HepG2 (cell line): ENCODE results near the gene COX6A2. TPM values are rescaled to one million over a fixed set of nuclear protein-coding genes. Genes with fewer than 3 reads are reported as not detected.

Source experiments
- ARHGAP35 ChIP-seq: sonication (generic); formaldehyde crosslinking; IDR thresholded peaks from 2 replicates; pipeline ENCODE4 v1.9.0; 2022; ENCODE audit warnings: mild to moderate bottlenecking, inconsistent platforms, moderate library complexity, missing genetic modification reagents, borderline replicate concordance
- JARID2 ChIP-seq: sonication (generic); formaldehyde crosslinking; IDR thresholded peaks from 2 replicates; pipeline ENCODE4 v1.8.1; 2023; ENCODE audit warnings: missing genetic modification reagents, inconsistent platforms; ENCODE audit not compliant: insufficient replicate concordance
- KAT2B ChIP-seq: fragments of 150-350 bp; IDR thresholded peaks from 2 replicates; pipeline ENCODE4 v1.6.1; 2014; ENCODE audit warnings: low read depth, low read length, borderline replicate concordance
- KDM2A ChIP-seq: sonication (generic); formaldehyde crosslinking; IDR thresholded peaks from 2 replicates; pipeline ENCODE4 v1.4.0; 2020; ENCODE audit warnings: low read depth, missing genetic modification reagents, borderline replicate concordance
- LCORL ChIP-seq, 2 experiments: fragments of 450-650 bp in 1 of 2; sonication (generic) in 1 of 2; formaldehyde crosslinking in 1 of 2; IDR thresholded peaks; 2 replicates each; pipeline versions ENCODE4 v1.5.0 to v1.6.1; 2017 to 2020; ENCODE audit warnings: antibody characterized with exemption in 1 of 2, missing genetic modification reagents in 1 of 2
- MEIS2 ChIP-seq: sonication (generic); formaldehyde crosslinking; IDR thresholded peaks from 2 replicates; pipeline ENCODE4 v1.9.0; 2021; ENCODE audit warnings: mild to moderate bottlenecking, missing genetic modification reagents
- REL ChIP-seq: sonication (generic); formaldehyde crosslinking; conservative IDR thresholded peaks from 2 replicates; pipeline ENCODE4 v1.8.0; 2022; ENCODE audit warnings: mild to moderate bottlenecking, missing genetic modification reagents, moderate library complexity
- SP5 ChIP-seq: IDR thresholded peaks from 2 replicates; pipeline ENCODE4 v1.6.1; 2016; ENCODE audit warnings: low read depth, borderline replicate concordance
- SPEN ChIP-seq: sonication (generic); formaldehyde crosslinking; IDR thresholded peaks from 2 replicates; pipeline ENCODE4 v1.5.1; 2020; ENCODE audit warnings: low read depth, mild to moderate bottlenecking, missing genetic modification reagents
- ZBTB14 ChIP-seq: sonication (generic); formaldehyde crosslinking; IDR thresholded peaks from 2 replicates; pipeline ENCODE4 v1.4.0; 2020; ENCODE audit warnings: missing genetic modification reagents
- ZNF274 ChIP-seq: sonication (generic); formaldehyde crosslinking; IDR thresholded peaks from 2 replicates; pipeline ENCODE4 v1.5.1; 2020; ENCODE audit warnings: mild to moderate bottlenecking, missing genetic modification reagents
- ZNF557 ChIP-seq: sonication (generic); formaldehyde crosslinking; IDR thresholded peaks from 2 replicates; pipeline ENCODE4 v1.4.0; 2020; ENCODE audit warnings: missing genetic modification reagents
- ZNF589 ChIP-seq: sonication (generic); formaldehyde crosslinking; conservative IDR thresholded peaks from 2 replicates; pipeline ENCODE4 v1.8.0; 2022; ENCODE audit warnings: mild to moderate bottlenecking, moderate library complexity, missing genetic modification reagents
- ZNF749 ChIP-seq: sonication (generic); formaldehyde crosslinking; IDR thresholded peaks from 2 replicates; pipeline ENCODE4 v1.8.0; 2022; ENCODE audit warnings: mild to moderate bottlenecking, missing genetic modification reagents, moderate library complexity, borderline replicate concordance
- ZNF788 ChIP-seq: sonication (generic); formaldehyde crosslinking; IDR thresholded peaks from 2 replicates; pipeline ENCODE4 v1.5.0; 2020; ENCODE audit warnings: mild to moderate bottlenecking, missing genetic modification reagents, borderline replicate concordance
- polyA plus RNA-seq, 8 experiments: library from polyadenylated mRNA; depleted of rRNA in 3 of 8; stranded (reverse) in 7 of 8; unstranded in 1 of 8; fragments of >200 nt; fragmentation: Illumina TruSeq in 4 of 8; extraction: Trizol in 4 of 8; gene quantifications; 2 replicates each; pipeline versions ENCODE4 v1.2.1 to v1.2.3, GENCODE V29; 2011 to 2016; ENCODE audit warnings: low read depth in 4 of 8, missing spikeins in 1 of 8, mixed read lengths in 1 of 8; ENCODE audit not compliant: insufficient read depth in 1 of 8
- total RNA-seq, 5 experiments: library from RNA; depleted of rRNA; stranded (reverse); fragments of >200 nt; fragmentation: Illumina TruSeq; extraction: Trizol; gene quantifications; 2 replicates each; pipeline ENCODE4 v1.2.3, GENCODE V29; 2016; ENCODE audit warnings: low read depth in 1 of 5
- TF ChIP-seq, protein P1 (sequence below), 2 experiments: sonication (generic) in 1 of 2; formaldehyde crosslinking in 1 of 2; IDR thresholded peaks; 2 replicates each; pipeline versions ENCODE4 v1.6.1 to v1.9.0; 2014 to 2022; ENCODE audit warnings: antibody characterized with exemption in 1 of 2, borderline replicate concordance in 1 of 2, inconsistent platforms in 1 of 2, low read depth in 1 of 2, missing genetic modification reagents in 1 of 2
- TF ChIP-seq, protein P2 (sequence below): sonication (generic); formaldehyde crosslinking; IDR thresholded peaks from 2 replicates; pipeline ENCODE4 v1.4.0; 2020; ENCODE audit warnings: mild to moderate bottlenecking, missing genetic modification reagents
- TF ChIP-seq, protein P3 (sequence below): IDR thresholded peaks from 2 replicates; pipeline ENCODE4 v1.6.1; 2016; ENCODE audit warnings: mild to moderate bottlenecking

The COX6A2 gene
- total and polyA plus RNA-seq, 2 of the 13 experiments (the other 11 are each of a cell fraction or from before 2014, with no cell fraction given) = not detected

DNA sequence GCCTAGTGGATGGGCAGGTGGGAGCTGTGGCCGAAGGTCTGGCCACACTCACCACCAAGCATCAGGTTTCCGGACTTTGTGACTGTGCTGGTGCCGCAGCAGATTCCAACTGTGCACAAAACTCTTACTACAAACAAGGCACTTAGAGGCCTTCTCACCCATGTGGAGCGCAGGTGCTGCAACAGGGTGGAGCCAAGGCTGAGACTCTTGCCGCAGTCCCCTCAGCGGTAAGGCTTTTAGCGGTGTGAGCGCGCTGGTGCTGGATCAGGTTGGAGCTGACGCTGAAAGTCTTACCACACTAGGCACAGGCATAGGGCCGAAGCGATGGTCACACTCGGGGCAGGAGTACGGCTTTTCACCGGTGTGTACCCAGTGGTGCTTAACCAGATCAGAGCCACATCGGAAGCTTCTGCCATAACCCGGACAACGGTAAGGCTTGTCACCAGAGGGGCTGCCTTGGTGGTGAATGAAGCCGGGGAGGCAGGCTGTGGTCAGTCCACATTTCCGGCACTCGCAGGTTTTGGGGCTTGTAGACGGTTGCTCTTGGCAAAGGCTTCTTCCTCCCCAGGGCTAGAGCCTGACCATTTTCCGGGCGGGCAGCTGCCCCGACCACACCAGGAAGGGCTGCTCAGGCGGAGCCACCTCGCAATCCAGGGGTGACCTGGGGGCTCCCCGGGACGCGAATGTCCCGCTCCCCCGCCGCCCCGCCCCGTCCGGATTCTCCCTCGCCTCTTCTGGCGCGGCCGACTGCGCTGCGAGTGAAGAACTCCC is 30.1 kb upstream of the COX6A2 start (continued):
- TF ChIP-seq, protein P1, sequence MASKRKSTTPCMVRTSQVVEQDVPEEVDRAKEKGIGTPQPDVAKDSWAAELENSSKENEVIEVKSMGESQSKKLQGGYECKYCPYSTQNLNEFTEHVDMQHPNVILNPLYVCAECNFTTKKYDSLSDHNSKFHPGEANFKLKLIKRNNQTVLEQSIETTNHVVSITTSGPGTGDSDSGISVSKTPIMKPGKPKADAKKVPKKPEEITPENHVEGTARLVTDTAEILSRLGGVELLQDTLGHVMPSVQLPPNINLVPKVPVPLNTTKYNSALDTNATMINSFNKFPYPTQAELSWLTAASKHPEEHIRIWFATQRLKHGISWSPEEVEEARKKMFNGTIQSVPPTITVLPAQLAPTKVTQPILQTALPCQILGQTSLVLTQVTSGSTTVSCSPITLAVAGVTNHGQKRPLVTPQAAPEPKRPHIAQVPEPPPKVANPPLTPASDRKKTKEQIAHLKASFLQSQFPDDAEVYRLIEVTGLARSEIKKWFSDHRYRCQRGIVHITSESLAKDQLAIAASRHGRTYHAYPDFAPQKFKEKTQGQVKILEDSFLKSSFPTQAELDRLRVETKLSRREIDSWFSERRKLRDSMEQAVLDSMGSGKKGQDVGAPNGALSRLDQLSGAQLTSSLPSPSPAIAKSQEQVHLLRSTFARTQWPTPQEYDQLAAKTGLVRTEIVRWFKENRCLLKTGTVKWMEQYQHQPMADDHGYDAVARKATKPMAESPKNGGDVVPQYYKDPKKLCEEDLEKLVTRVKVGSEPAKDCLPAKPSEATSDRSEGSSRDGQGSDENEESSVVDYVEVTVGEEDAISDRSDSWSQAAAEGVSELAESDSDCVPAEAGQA (IDR thresholded peaks at IDR 0.05; ENCODE audit: low read depth) = peak; percentile 46; the same call in 1 of the 2 replicates
- TF ChIP-seq, protein P1 (CRISPR knock-in tag; IDR thresholded peaks at IDR 0.05; ENCODE audit: borderline replicate concordance) = peak; percentile 25; the same call in 1 of the 2 replicates
- TF ChIP-seq JARID2 (CRISPR knock-in tag) = no peak
- TF ChIP-seq ZNF274 = peak; percentile 91
- TF ChIP-seq ZNF788 (CRISPR knock-in tag) = peak; percentile 98
- no peak for TF ChIP-seq LCORL (IDR thresholded peaks at IDR 0.05)
- peak; percentile 90; the same call in 1 of the 2 replicates for TF ChIP-seq LCORL (CRISPR knock-in tag; IDR thresholded peaks at IDR 0.05)
- TF ChIP-seq ZNF557 (CRISPR knock-in tag) = peak; percentile 96
- peak; percentile 84 for TF ChIP-seq ZNF589
- TF ChIP-seq SP5 (CRISPR knock-in tag) = peak; percentile 75; the same call in 1 of the 2 replicates
- peak; percentile 92 for TF ChIP-seq ZNF749 (CRISPR knock-in tag)
- TF ChIP-seq KDM2A (CRISPR knock-in tag) = peak; percentile 89; the same call in 1 of the 2 replicates
- TF ChIP-seq SPEN (CRISPR knock-in tag) = peak; percentile 92
- TF ChIP-seq, protein P2, sequence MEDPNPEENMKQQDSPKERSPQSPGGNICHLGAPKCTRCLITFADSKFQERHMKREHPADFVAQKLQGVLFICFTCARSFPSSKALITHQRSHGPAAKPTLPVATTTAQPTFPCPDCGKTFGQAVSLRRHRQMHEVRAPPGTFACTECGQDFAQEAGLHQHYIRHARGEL = 0 out of 2 replicates have a peak, but pooled peaks have one; percentile 86
- no peak; the same call in 1 of the 2 replicates for TF ChIP-seq REL
- TF ChIP-seq ZBTB14 (CRISPR knock-in tag) = 0 out of 2 replicates have a peak, but pooled peaks have one; percentile 12
- TF ChIP-seq, protein P3, sequence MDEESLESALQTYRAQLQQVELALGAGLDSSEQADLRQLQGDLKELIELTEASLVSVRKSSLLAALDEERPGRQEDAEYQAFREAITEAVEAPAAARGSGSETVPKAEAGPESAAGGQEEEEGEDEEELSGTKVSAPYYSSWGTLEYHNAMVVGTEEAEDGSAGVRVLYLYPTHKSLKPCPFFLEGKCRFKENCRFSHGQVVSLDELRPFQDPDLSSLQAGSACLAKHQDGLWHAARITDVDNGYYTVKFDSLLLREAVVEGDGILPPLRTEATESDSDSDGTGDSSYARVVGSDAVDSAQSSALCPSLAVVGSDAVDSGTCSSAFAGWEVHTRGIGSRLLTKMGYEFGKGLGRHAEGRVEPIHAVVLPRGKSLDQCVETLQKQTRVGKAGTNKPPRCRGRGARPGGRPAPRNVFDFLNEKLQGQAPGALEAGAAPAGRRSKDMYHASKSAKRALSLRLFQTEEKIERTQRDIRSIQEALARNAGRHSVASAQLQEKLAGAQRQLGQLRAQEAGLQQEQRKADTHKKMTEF (CRISPR knock-in tag) = peak; percentile 79
- TF ChIP-seq MEIS2 (CRISPR knock-in tag) = 0 out of 2 replicates have a peak, but pooled peaks have one; percentile 59
- TF ChIP-seq ARHGAP35 (CRISPR knock-in tag) = no peak; the same call in 1 of the 2 replicates
- no peak for TF ChIP-seq KAT2B
